ENCODE measurements around the gene MCM7. TPM values are rescaled to one million over a fixed set of nuclear protein-coding genes. Genes with fewer than 3 reads are reported as not detected.

Gene MCM7
- polyA plus RNA-seq, 6 donors from 2014 or later, result 39.0 to 59.9 (median 47.1) TPM

Other genes starting within 250 kb of the MCM7 start
- gene OR2AE1, start 224.4 kb downstream of the MCM7 start, polyA plus RNA-seq (ENCODE audit: low read depth in 6 of 6), result not detected
- 10 to 100 TPM; 12.6 to 39.2 (median 23.1) TPM for gene TRIM4, start 181.9 kb downstream of the MCM7 start, polyA plus RNA-seq (ENCODE audit: low read depth in 6 of 6)
- gene GJC3, start 171.8 kb downstream of the MCM7 start, polyA plus RNA-seq (ENCODE audit: low read depth in 6 of 6), result not detected
- not detected for gene AZGP1, start 125.4 kb downstream of the MCM7 start, polyA plus RNA-seq (ENCODE audit: low read depth in 6 of 6)
- gene ZKSCAN1, start 85.8 kb downstream of the MCM7 start, polyA plus RNA-seq (ENCODE audit: low read depth in 6 of 6), result 10 to 100 TPM; 14.7 to 54.3 (median 36.7) TPM
- gene ZSCAN21, start 51.6 kb downstream of the MCM7 start, polyA plus RNA-seq (ENCODE audit: low read depth in 6 of 6), result 1 to 10 TPM; 4.7 to 9.8 (median 5.7) TPM
- gene ZNF3, start 19.7 kb downstream of the MCM7 start, polyA plus RNA-seq (ENCODE audit: low read depth in 6 of 6), result 10 to 100 TPM; 14.6 to 34.4 (median 21.8) TPM
- gene COPS6, start 12.4 kb downstream of the MCM7 start, polyA plus RNA-seq (ENCODE audit: low read depth in 6 of 6), result 100 to 1,000 TPM; 109 to 249 (median 128) TPM
- 1 to 10 TPM; 3.3 to 6.8 (median 5.6) TPM for gene AP4M1, start 246 bp upstream of the MCM7 start, polyA plus RNA-seq (ENCODE audit: low read depth in 6 of 6)
- 10 to 100 TPM; 16.8 to 32.2 (median 21.6) TPM for gene TAF6, start 18.0 kb upstream of the MCM7 start, polyA plus RNA-seq (ENCODE audit: low read depth in 6 of 6)
- gene CNPY4, start 18.2 kb upstream of the MCM7 start, polyA plus RNA-seq (ENCODE audit: low read depth in 6 of 6), result 1 to 10 TPM in 5 of 6 donors, not detected in 1; 4.9 to 8.6 (median 5.8) TPM
- 1 to 10 TPM; 1.7 to 4.2 (median 2.4) TPM for gene MBLAC1, start 25.6 kb upstream of the MCM7 start, polyA plus RNA-seq (ENCODE audit: low read depth in 6 of 6)
- 100 to 1,000 TPM; 407 to 579 (median 480) TPM for gene LAMTOR4, start 47.5 kb upstream of the MCM7 start, polyA plus RNA-seq (ENCODE audit: low read depth in 6 of 6)
- 1 to 10 TPM; 2.0 to 9.1 (median 3.3) TPM for gene TRAPPC14, start 57.3 kb upstream of the MCM7 start, polyA plus RNA-seq (ENCODE audit: low read depth in 6 of 6)
- under 1 TPM in 5 of 6 donors, not detected in 1; 0.13 to 0.40 (median 0.23) TPM for gene GAL3ST4, start 67.2 kb upstream of the MCM7 start, polyA plus RNA-seq (ENCODE audit: low read depth in 6 of 6)
- gene GPC2, start 76.0 kb upstream of the MCM7 start, polyA plus RNA-seq (ENCODE audit: low read depth in 6 of 6), result under 1 TPM in 4 of 6 donors, not detected in 2; 0.18 to 0.84 (median 0.28) TPM
- gene STAG3, start 76.5 kb upstream of the MCM7 start, polyA plus RNA-seq (ENCODE audit: low read depth in 6 of 6), result 100 to 1,000 TPM in 5 of 6 donors, 10 to 100 TPM in 1; 97.1 to 221 (median 129) TPM
- 10 to 100 TPM; 37.5 to 67.4 (median 56.4) TPM for gene PVRIG, start 118.6 kb upstream of the MCM7 start, polyA plus RNA-seq (ENCODE audit: low read depth in 6 of 6)
- gene SPDYE3, start 206.3 kb upstream of the MCM7 start, polyA plus RNA-seq (ENCODE audit: low read depth in 6 of 6), result 10 to 100 TPM in 1 of 6 donors, 1 to 10 TPM in 5; 5.0 to 10.3 (median 8.5) TPM

Measured in naive B cell (primary cell).